ENCODE results near the gene ZC3H4. TPM values are rescaled to one million over a fixed set of nuclear protein-coding genes. Genes with fewer than 3 reads are reported as not detected.
"Not testable (repeated sequence)": the region's sequence is repeated elsewhere in the genome, so short reads cannot be mapped to it uniquely, and the experiment has no call there.

The ZC3H4 gene
- total and polyA plus RNA-seq, 2 experiments from 2014 or later = 26.7 to 36.9 TPM

DNA sequence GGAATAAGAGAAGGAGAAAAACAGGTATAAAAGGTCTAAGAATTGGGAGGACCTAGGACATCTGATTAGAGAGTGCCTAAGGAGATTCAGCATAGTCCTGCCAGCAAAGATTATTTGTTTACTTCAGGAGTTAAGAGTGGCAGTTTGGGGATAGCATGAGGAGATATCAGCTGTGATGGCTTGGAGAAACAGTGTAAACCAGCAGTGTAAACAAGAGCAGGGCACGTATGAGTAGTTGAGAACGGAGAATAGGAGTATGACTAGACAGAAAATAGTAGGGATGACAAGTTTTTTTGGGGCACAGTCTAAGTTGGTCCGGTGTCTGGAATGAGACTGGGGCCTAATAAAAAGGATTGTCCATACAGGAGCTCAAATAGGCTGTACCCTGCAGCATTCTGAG is 63.0 kb downstream of the ZC3H4 start:
- Histone ChIP-seq H3K79me2 (replicated peaks; ENCODE audit: insufficient read depth) (peaks cover 10% of the 10 kb centered on the region), H3K27ac (ENCODE audit: low read depth) (peak overlapping the region; percentile 76), H3K4me1 (ENCODE audit: insufficient read depth) (peaks cover 17% of the 10 kb centered on the region)
- not testable (repeated sequence) for H3F3A ChIP-seq (replicated peaks; ENCODE audit: low read depth); ATAC-seq; DNase-seq (ENCODE audit: low spot score); H3K4me2 ChIP-seq; H3K27me3 ChIP-seq (ENCODE audit: insufficient read depth); H3K27ac Mint-ChIP-seq; H3K4me3 Mint-ChIP-seq; H4K20me1 ChIP-seq (replicated peaks; ENCODE audit: insufficient read depth); H3K4me3 ChIP-seq; H3K4me1 Mint-ChIP-seq; H3K36me3 ChIP-seq (ENCODE audit: insufficient read depth); H2AFZ ChIP-seq; H3K9me2 ChIP-seq (ENCODE audit: insufficient read depth)
- peaks cover 13% of the 10 kb centered on the region for H3K27me3 Mint-ChIP-seq (ENCODE audit: insufficient read depth, low read depth, poor library complexity)
- H3K36me3 Mint-ChIP-seq (ENCODE audit: low read depth) = peaks cover 12% of the 10 kb centered on the region
- H3K9me3 Mint-ChIP-seq = peaks cover 16% of the 10 kb centered on the region

DNA sequence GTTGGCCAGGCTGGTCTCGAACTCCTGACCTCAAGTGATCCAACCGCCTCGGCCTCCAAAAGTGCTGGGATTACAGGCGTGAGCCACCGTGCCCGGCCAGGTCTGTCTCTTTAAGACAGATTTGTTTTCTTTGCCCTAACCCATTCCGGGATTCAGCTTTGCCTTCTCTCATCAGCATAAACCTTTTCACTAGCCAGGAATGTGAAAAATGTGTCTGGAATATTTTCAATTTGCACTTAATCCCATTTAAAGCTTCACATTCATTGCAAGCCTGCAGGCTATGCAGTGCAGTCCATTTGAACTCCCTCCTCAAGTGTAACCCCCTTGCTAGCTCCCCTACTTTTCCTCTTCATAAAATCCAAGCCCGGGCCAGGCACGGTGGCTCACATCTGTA is 64.3 kb downstream of the ZC3H4 start:
- TF ChIP-seq ZNF331 (CRISPR knock-in tag; IDR thresholded peaks at IDR 0.05; ENCODE audit: low read depth) (no peak), POLR2AphosphoS5 (IDR thresholded peaks at IDR 0.05; ENCODE audit: low read depth) (no peak), ZNF114 (CRISPR knock-in tag; IDR thresholded peaks at IDR 0.05) (no peak)
- TF ChIP-seq, protein P1, sequence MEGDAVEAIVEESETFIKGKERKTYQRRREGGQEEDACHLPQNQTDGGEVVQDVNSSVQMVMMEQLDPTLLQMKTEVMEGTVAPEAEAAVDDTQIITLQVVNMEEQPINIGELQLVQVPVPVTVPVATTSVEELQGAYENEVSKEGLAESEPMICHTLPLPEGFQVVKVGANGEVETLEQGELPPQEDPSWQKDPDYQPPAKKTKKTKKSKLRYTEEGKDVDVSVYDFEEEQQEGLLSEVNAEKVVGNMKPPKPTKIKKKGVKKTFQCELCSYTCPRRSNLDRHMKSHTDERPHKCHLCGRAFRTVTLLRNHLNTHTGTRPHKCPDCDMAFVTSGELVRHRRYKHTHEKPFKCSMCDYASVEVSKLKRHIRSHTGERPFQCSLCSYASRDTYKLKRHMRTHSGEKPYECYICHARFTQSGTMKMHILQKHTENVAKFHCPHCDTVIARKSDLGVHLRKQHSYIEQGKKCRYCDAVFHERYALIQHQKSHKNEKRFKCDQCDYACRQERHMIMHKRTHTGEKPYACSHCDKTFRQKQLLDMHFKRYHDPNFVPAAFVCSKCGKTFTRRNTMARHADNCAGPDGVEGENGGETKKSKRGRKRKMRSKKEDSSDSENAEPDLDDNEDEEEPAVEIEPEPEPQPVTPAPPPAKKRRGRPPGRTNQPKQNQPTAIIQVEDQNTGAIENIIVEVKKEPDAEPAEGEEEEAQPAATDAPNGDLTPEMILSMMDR (conservative IDR thresholded peaks at IDR 0.05; ENCODE audit: low read depth in 2 of 2) = no peak
- TF ChIP-seq, protein P2, sequence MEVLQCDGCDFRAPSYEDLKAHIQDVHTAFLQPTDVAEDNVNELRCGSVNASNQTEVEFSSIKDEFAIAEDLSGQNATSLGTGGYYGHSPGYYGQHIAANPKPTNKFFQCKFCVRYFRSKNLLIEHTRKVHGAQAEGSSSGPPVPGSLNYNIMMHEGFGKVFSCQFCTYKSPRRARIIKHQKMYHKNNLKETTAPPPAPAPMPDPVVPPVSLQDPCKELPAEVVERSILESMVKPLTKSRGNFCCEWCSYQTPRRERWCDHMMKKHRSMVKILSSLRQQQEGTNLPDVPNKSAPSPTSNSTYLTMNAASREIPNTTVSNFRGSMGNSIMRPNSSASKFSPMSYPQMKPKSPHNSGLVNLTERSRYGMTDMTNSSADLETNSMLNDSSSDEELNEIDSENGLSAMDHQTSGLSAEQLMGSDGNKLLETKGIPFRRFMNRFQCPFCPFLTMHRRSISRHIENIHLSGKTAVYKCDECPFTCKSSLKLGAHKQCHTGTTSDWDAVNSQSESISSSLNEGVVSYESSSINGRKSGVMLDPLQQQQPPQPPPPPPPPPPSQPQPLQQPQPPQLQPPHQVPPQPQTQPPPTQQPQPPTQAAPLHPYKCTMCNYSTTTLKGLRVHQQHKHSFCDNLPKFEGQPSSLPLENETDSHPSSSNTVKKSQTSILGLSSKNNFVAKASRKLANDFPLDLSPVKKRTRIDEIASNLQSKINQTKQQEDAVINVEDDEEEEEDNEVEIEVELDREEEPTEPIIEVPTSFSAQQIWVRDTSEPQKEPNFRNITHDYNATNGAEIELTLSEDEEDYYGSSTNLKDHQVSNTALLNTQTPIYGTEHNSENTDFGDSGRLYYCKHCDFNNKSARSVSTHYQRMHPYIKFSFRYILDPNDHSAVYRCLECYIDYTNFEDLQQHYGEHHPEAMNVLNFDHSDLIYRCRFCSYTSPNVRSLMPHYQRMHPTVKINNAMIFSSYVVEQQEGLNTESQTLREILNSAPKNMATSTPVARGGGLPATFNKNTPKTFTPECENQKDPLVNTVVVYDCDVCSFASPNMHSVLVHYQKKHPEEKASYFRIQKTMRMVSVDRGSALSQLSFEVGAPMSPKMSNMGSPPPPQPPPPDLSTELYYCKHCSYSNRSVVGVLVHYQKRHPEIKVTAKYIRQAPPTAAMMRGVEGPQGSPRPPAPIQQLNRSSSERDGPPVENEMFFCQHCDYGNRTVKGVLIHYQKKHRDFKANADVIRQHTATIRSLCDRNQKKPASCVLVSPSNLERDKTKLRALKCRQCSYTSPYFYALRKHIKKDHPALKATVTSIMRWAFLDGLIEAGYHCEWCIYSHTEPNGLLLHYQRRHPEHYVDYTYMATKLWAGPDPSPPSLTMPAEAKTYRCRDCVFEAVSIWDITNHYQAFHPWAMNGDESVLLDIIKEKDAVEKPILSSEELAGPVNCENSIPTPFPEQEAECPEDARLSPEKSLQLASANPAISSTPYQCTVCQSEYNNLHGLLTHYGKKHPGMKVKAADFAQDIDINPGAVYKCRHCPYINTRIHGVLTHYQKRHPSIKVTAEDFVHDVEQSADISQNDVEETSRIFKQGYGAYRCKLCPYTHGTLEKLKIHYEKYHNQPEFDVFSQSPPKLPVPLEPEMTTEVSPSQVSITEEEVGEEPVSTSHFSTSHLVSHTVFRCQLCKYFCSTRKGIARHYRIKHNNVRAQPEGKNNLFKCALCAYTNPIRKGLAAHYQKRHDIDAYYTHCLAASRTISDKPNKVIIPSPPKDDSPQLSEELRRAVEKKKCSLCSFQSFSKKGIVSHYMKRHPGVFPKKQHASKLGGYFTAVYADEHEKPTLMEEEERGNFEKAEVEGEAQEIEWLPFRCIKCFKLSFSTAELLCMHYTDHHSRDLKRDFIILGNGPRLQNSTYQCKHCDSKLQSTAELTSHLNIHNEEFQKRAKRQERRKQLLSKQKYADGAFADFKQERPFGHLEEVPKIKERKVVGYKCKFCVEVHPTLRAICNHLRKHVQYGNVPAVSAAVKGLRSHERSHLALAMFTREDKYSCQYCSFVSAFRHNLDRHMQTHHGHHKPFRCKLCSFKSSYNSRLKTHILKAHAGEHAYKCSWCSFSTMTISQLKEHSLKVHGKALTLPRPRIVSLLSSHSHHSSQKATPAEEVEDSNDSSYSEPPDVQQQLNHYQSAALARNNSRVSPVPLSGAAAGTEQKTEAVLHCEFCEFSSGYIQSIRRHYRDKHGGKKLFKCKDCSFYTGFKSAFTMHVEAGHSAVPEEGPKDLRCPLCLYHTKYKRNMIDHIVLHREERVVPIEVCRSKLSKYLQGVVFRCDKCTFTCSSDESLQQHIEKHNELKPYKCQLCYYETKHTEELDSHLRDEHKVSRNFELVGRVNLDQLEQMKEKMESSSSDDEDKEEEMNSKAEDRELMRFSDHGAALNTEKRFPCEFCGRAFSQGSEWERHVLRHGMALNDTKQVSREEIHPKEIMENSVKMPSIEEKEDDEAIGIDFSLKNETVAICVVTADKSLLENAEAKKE (CRISPR knock-in tag; IDR thresholded peaks at IDR 0.05) = no peak
- H3K4me1 Mint-ChIP-seq = peaks cover 8% of the 10 kb centered on the region
- Histone ChIP-seq H3K4me2 (peak overlapping the region; percentile 63), H2AFZ (no peak overlapping the region), H3K27me3 (ENCODE audit: insufficient read depth) (no peaks in the 10 kb centered on the region), H4K20me1 (replicated peaks; ENCODE audit: insufficient read depth) (peaks cover 6% of the 10 kb centered on the region), H3F3A (replicated peaks; ENCODE audit: low read depth) (0 out of 2 replicates have a peak, but pooled peaks cover 6% of the 10 kb centered on the region), H3K9me2 (ENCODE audit: insufficient read depth) (no peaks in the 10 kb centered on the region), H3K36me3 (ENCODE audit: insufficient read depth) (no peaks in the 10 kb centered on the region), H3K79me2 (replicated peaks; ENCODE audit: insufficient read depth) (peaks cover 10% of the 10 kb centered on the region), H3K27ac (ENCODE audit: low read depth) (peak overlapping the region; percentile 67), H3K4me1 (ENCODE audit: insufficient read depth) (peaks cover 17% of the 10 kb centered on the region), H3K4me3 (0 out of 2 replicates have a peak overlapping the region, but pooled peaks have one; percentile 6)
- peaks cover 6% of the 10 kb centered on the region for H3K9me3 Mint-ChIP-seq
- peak overlapping the region; percentile 98 for H3K4me3 Mint-ChIP-seq
- no peak for ATAC-seq
- H3K27ac Mint-ChIP-seq = peak overlapping the region; percentile 83
- H3K27me3 Mint-ChIP-seq (ENCODE audit: insufficient read depth, low read depth, poor library complexity) = peaks cover 11% of the 10 kb centered on the region
- peak; percentile 87 for DNase-seq (ENCODE audit: low spot score)
- H3K36me3 Mint-ChIP-seq (ENCODE audit: low read depth) = peaks cover 7% of the 10 kb centered on the region
